NK-92 treated with Interleukin-12 subunit alpha and Interleukin-12 subunit beta, amount 100 ng/mL, for 24 hours (cell line): ENCODE measurements around the gene ESR1.
"Not testable (repeated sequence)": the region's sequence is repeated elsewhere in the genome, so short reads cannot be mapped to it uniquely, and the experiment has no call there.

Source experiments
- DNase-seq: peaks from one replicate; lab custom pipeline; 2025; lab: John Stamatoyannopoulos, UW

ESR1 gene

GRCh38 chr6:151813858-151814257 is 6.4 kb downstream of the ESR1 start:
- no peak for DNase-seq

- DNase-seq: no peak
Measured at GRCh38 chr6:151814614-151815013, 7.1 kb downstream of the ESR1 start.

- no peak for DNase-seq
Measured at GRCh38 chr6:151822252-151823111, 15.0 kb downstream of the ESR1 start.

- no peak for DNase-seq
Measured at GRCh38 chr6:151826517-151827142, 19.1 kb downstream of the ESR1 start.

- no peak for DNase-seq
Measured at GRCh38 chr6:151832710-151833109, 25.2 kb downstream of the ESR1 start.

- DNase-seq: no peak
Measured at GRCh38 chr6:151835396-151835795, 27.9 kb downstream of the ESR1 start.

- no peak for DNase-seq
Measured at GRCh38 chr6:151837223-151837622, 29.7 kb downstream of the ESR1 start.

- no peak for DNase-seq
Measured at GRCh38 chr6:151842816-151843215, 35.3 kb downstream of the ESR1 start.

- DNase-seq: no peak
Measured at GRCh38 chr6:151847064-151847463, 39.6 kb downstream of the ESR1 start.

GRCh38 chr6:151850479-151851003 is 43.1 kb downstream of the ESR1 start:
- DNase-seq: no peak

- no peak for DNase-seq
Measured at GRCh38 chr6:151858294-151858693, 50.8 kb downstream of the ESR1 start.

GRCh38 chr6:151862461-151862860 is 55.0 kb downstream of the ESR1 start:
- no peak for DNase-seq

- not testable (repeated sequence) for DNase-seq
Measured at GRCh38 chr6:151867361-151867869, 59.9 kb downstream of the ESR1 start.

GRCh38 chr6:151869345-151869744 is 61.9 kb downstream of the ESR1 start:
- no peak for DNase-seq

- no peak for DNase-seq
Measured at GRCh38 chr6:151869787-151870186, 62.3 kb downstream of the ESR1 start.

GRCh38 chr6:151870375-151870774 is 62.9 kb downstream of the ESR1 start:
- DNase-seq: no peak

- DNase-seq: no peak
Measured at GRCh38 chr6:151875524-151875923, 68.0 kb downstream of the ESR1 start.

- DNase-seq: no peak
Measured at GRCh38 chr6:151876122-151876521, 68.6 kb downstream of the ESR1 start.

GRCh38 chr6:151877458-151877857 is 70.0 kb downstream of the ESR1 start:
- no peak for DNase-seq

GRCh38 chr6:151881231-151881630 is 73.7 kb downstream of the ESR1 start:
- DNase-seq: no peak

GRCh38 chr6:151882206-151882605 is 74.7 kb downstream of the ESR1 start:
- no peak for DNase-seq

GRCh38 chr6:151885234-151885633 is 77.8 kb downstream of the ESR1 start:
- no peak for DNase-seq

- no peak for DNase-seq
Measured at GRCh38 chr6:151891524-151891923, 84.0 kb downstream of the ESR1 start.
